Tibial artery (tissue), 4 donors: ENCODE results near the gene CHKA.

Experiments
- DNase-seq, 2 donors: peaks; one replicate each; pipeline ENCODE4 v3.0.0-alpha.2; 2019
- H3K27ac ChIP-seq, 2 donors: fragments of 200-600 bp; sonication (generic) in 1 of 2; 1 replicate in 1 of 2; 2 replicates in 1 of 2; pipeline ENCODE4 v1.5.1; 2018 to 2019; ENCODE audit warnings: mild to moderate bottlenecking in 1 of 2
- H3K27me3 ChIP-seq, 2 donors: fragments of 200-600 bp; sonication (generic) in 1 of 2; one replicate each; pipeline versions ENCODE4 v1.5.1 to v1.6.0; 2016 to 2019
- H3K36me3 ChIP-seq, 3 donors: fragments of 200-600 bp; sonication (generic) in 2 of 3; one replicate each; pipeline ENCODE4 v1.5.1; 2016 to 2019; ENCODE audit warnings: mild to moderate bottlenecking in 2 of 3
- H3K4me1 ChIP-seq, 4 donors: fragments of 200-600 bp; sonication (generic) in 2 of 4; 1 replicate in 3 of 4; 2 replicates in 1 of 4; pipeline ENCODE4 v1.5.1; 2016 to 2019
- H3K4me3 ChIP-seq, 2 donors: fragments of 200-600 bp; sonication (generic) in 1 of 2; 1 replicate in 1 of 2; 2 replicates in 1 of 2; pipeline ENCODE4 v1.5.1; 2018 to 2019; ENCODE audit warnings: mild to moderate bottlenecking in 2 of 2
- H3K9me3 ChIP-seq, 3 donors: fragments of 200-600 bp; sonication (generic) in 1 of 3; one replicate each; pipeline ENCODE4 v1.5.1; 2016 to 2019
- CTCF ChIP-seq, 2 experiments: fragments of 200-600 bp in 1 of 2; fragments of 450-650 bp in 1 of 2; IDR thresholded peaks; one replicate each; pipeline ENCODE4 v1.5.1; 2017 to 2019; ENCODE audit warnings: antibody characterized with exemption in 2 of 2, mild to moderate bottlenecking in 1 of 2, moderate library complexity in 1 of 2
- intact Hi-C: fragments of 100-400 bp; cut with DNase I; formaldehyde crosslinking; loops from one replicate; pipeline ENCODE4 v1.15.0; 2023; ENCODE audit warnings: low total_unique reads

CHKA gene

DNA sequence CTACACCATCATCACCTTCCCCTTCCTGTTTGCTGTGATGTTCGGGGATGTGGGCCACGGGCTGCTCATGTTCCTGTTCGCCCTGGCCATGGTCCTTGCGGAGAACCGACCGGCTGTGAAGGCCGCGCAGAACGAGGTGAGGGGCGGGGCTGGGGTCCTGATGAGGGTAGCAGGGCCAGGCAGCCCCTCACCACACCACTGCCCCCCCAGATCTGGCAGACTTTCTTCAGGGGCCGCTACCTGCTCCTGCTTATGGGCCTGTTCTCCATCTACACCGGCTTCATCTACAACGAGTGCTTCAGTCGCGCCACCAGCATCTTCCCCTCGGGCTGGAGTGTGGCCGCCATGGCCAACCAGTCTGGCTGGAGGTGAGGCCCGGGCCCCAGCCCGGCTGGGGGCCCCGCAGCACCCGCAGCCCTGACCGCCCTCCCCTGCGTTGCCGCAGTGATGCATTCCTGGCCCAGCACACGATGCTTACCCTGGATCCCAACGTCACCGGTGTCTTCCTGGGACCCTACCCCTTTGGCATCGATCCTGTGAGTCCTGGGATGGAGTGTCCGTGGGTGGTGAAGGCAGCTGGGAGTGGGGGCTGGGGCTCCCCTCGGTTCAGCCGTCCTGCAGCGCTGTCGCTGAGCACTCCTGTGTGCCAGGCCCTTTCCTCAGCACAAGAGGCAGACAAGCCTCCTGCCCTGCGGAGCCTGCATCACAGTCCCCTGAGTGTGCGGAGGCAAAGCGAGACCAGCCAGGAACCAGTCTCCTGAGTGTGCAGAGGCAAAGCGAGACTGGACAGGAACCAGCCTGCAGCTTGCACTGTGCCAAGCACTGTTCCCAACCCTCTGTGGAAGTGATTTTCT, 73.5 kb downstream of the CHKA start:
- no peaks in the 10 kb centered on the region for H3K4me1 ChIP-seq
- peaks cover 41 to 100% (median 87%) of the 10 kb centered on the region in 3 donors for H3K36me3 ChIP-seq
- no peak overlapping the region for H3K4me3 ChIP-seq
- no peak for TF ChIP-seq CTCF (IDR thresholded peaks at IDR 0.05)
- DNase-seq, result no peak
- H3K9me3 ChIP-seq, result no peaks in the 10 kb centered on the region
- H3K27ac ChIP-seq, result no peak overlapping the region
- intact Hi-C loops, result no loop called here
- H3K27me3 ChIP-seq, result no peaks in the 10 kb centered on the region

GRCh38 chr11:68044898-68045351, 76.3 kb downstream of the CHKA start:
- H3K9me3 ChIP-seq, result no peaks in the 10 kb centered on the region
- peaks cover 0 to 18% (median 14%) of the 10 kb centered on the region in 4 donors for H3K4me1 ChIP-seq
- H3K4me3 ChIP-seq, result no peak overlapping the region
- no peaks in the 10 kb centered on the region for H3K27me3 ChIP-seq
- DNase-seq, result no peak
- no peak for TF ChIP-seq CTCF (IDR thresholded peaks at IDR 0.05)
- intact Hi-C loops, result loop anchor here (5.0 kb wide), 1 partner anchor 38 kb away; no protein-coding TSS in a partner anchor
- no peak overlapping the region for H3K27ac ChIP-seq
- H3K36me3 ChIP-seq, result peaks cover 24 to 89% (median 69%) of the 10 kb centered on the region in 3 donors

DNA sequence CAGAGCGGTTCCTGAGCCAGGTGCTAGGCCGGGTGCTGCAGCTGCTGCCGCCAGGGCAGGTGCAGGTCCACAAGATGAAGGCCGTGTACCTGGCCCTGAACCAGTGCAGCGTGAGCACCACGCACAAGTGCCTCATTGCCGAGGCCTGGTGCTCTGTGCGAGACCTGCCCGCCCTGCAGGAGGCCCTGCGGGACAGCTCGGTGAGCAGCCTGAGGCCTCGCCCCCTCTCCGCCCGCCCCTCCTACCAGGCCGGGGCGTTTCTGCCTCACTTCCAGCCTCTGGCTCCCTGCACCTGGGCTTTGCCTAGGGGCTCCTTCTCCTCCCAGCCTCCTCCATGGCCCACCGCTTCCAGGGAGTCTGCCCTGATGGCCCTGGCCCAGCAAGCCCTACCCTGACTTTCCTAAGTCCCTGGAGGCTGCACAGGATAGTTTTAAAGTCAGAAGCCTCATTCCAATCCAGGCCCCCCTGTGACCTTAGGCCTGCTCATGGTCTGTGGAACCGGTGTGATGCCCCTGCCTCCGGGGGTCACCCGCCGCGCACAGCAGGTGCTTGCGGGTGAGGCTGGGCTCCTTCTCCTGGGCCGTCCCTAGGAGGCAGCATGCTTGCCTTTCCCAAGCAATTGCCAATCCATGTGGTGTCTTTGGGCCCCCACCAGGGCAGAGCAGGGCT, 76.9 kb downstream of the CHKA start:
- no peak for DNase-seq
- no peaks in the 10 kb centered on the region for H3K27me3 ChIP-seq
- H3K4me3 ChIP-seq, result no peak overlapping the region
- H3K9me3 ChIP-seq, result no peaks in the 10 kb centered on the region
- no peak overlapping the region for H3K27ac ChIP-seq
- peaks cover 0 to 24% (median 20%) of the 10 kb centered on the region in 4 donors for H3K4me1 ChIP-seq
- peaks cover 19 to 82% (median 63%) of the 10 kb centered on the region in 3 donors for H3K36me3 ChIP-seq
- intact Hi-C loops, result loop anchor here (5.0 kb wide), 1 partner anchor 37 kb away; no protein-coding TSS in a partner anchor
- TF ChIP-seq CTCF (IDR thresholded peaks at IDR 0.05), result no peak

- intact Hi-C loops, result loop anchor here (5.0 kb wide), 1 partner anchor 36 kb away; no protein-coding TSS in a partner anchor
- no peak for DNase-seq
- peaks cover 0 to 27% (median 24%) of the 10 kb centered on the region in 4 donors for H3K4me1 ChIP-seq
- no peaks in the 10 kb centered on the region for H3K9me3 ChIP-seq
- H3K36me3 ChIP-seq, result peaks cover 15 to 75% (median 55%) of the 10 kb centered on the region in 3 donors
- no peak overlapping the region for H3K27ac ChIP-seq
- H3K27me3 ChIP-seq, result no peaks in the 10 kb centered on the region
- TF ChIP-seq CTCF (IDR thresholded peaks at IDR 0.05), result no peak
- no peak overlapping the region for H3K4me3 ChIP-seq
Observed at GRCh38 chr11:68043349-68044144, 77.6 kb downstream of the CHKA start.

- Histone ChIP-seq H3K36me3 (peaks cover 14 to 69% (median 50%) of the 10 kb centered on the region in 3 donors), H3K4me3 (no peak overlapping the region), H3K27me3 (no peaks in the 10 kb centered on the region), H3K9me3 (no peaks in the 10 kb centered on the region), H3K27ac (no peak overlapping the region), H3K4me1 (peaks cover 0 to 33% (median 29%) of the 10 kb centered on the region in 4 donors)
- no peak for DNase-seq
- no peak for TF ChIP-seq CTCF (IDR thresholded peaks at IDR 0.05)
- intact Hi-C loops, result loop anchor here (5.0 kb wide), 1 partner anchor 36 kb away; no protein-coding TSS in a partner anchor
Observed at GRCh38 chr11:68043029-68043348, 78.2 kb downstream of the CHKA start.
